ENCODE results near the gene TOMM34. TPM values are rescaled to one million over a fixed set of nuclear protein-coding genes. Genes with fewer than 3 reads are reported as not detected.

The TOMM34 gene
- total and polyA plus RNA-seq, 4 donors = 4.4 to 12.1 (median 7.8) TPM

GRCh38 chr20:44948513-44948912 lies 11.7 kb downstream of the TOMM34 start (continued):
- TF ChIP-seq, protein P1, sequence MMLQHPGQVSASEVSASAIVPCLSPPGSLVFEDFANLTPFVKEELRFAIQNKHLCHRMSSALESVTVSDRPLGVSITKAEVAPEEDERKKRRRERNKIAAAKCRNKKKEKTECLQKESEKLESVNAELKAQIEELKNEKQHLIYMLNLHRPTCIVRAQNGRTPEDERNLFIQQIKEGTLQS (IDR thresholded peaks at IDR 0.05) = no peak
- no peak for TF ChIP-seq RXRA (IDR thresholded peaks at IDR 0.05)
- TF ChIP-seq EGR1 (IDR thresholded peaks at IDR 0.05; ENCODE audit: low read depth in 2 of 2) = no peak

- Histone ChIP-seq H3K9me3 (ENCODE audit: control insufficient read depth in 4 of 4, low read length in 3 of 4) (no peaks in the 10 kb centered on the region), H3K27me3 (ENCODE audit: control insufficient read depth in 4 of 4, insufficient read depth in 4 of 4, low read length in 3 of 4) (no peaks in the 10 kb centered on the region), H3K9ac (ENCODE audit: low read depth in 1 of 2, low read length in 2 of 2) (no peak overlapping the region), H3K4me1 (ENCODE audit: control insufficient read depth in 4 of 4, insufficient read depth in 4 of 4, low read length in 3 of 4) (peaks cover 0 to 17% (median 9%) of the 10 kb centered on the region in 4 donors), H3K4me3 (ENCODE audit: low read depth in 1 of 3, low read length in 3 of 3) (no peak overlapping the region), H3K27ac (ENCODE audit: low read depth in 1 of 2, low read length in 2 of 2) (no peak overlapping the region), H3K36me3 (ENCODE audit: control insufficient read depth in 4 of 4, insufficient read depth in 3 of 4, low read depth in 1 of 4, low read length in 3 of 4) (peaks cover 3 to 39% (median 34%) of the 10 kb centered on the region in 4 donors)
- WGBS = 98% methylated on average over 5 of the region's 5 CpGs
- TF ChIP-seq RAD21 (IDR thresholded peaks at IDR 0.05) (no peak), FOXA2 (IDR thresholded peaks at IDR 0.05) (no peak), HNF4A (conservative IDR thresholded peaks at IDR 0.05) (no peak), REST (IDR thresholded peaks at IDR 0.05) (no peak), HNF4G (IDR thresholded peaks at IDR 0.05) (no peak), NR2F2 (IDR thresholded peaks at IDR 0.05) (no peak), SP1 (IDR thresholded peaks at IDR 0.05) (no peak), GABPA (IDR thresholded peaks at IDR 0.05 in 1 of 2, conservative IDR thresholded peaks at IDR 0.05 in 1 of 2) (no peak), EGR1 (IDR thresholded peaks at IDR 0.05; ENCODE audit: low read depth in 2 of 2) (no peak), RXRA (IDR thresholded peaks at IDR 0.05) (no peak), TAF1 (conservative IDR thresholded peaks at IDR 0.05) (no peak), FOXA1 (IDR thresholded peaks at IDR 0.05) (no peak), JUND (IDR thresholded peaks at IDR 0.05) (no peak), YY1 (IDR thresholded peaks at IDR 0.05) (no peak)
- TF ChIP-seq, protein P2, sequence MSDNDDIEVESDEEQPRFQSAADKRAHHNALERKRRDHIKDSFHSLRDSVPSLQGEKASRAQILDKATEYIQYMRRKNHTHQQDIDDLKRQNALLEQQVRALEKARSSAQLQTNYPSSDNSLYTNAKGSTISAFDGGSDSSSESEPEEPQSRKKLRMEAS (IDR thresholded peaks at IDR 0.05) = no peak
- TF ChIP-seq, protein P1 (IDR thresholded peaks at IDR 0.05) = no peak
- TF ChIP-seq, protein P3, sequence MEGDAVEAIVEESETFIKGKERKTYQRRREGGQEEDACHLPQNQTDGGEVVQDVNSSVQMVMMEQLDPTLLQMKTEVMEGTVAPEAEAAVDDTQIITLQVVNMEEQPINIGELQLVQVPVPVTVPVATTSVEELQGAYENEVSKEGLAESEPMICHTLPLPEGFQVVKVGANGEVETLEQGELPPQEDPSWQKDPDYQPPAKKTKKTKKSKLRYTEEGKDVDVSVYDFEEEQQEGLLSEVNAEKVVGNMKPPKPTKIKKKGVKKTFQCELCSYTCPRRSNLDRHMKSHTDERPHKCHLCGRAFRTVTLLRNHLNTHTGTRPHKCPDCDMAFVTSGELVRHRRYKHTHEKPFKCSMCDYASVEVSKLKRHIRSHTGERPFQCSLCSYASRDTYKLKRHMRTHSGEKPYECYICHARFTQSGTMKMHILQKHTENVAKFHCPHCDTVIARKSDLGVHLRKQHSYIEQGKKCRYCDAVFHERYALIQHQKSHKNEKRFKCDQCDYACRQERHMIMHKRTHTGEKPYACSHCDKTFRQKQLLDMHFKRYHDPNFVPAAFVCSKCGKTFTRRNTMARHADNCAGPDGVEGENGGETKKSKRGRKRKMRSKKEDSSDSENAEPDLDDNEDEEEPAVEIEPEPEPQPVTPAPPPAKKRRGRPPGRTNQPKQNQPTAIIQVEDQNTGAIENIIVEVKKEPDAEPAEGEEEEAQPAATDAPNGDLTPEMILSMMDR (IDR thresholded peaks at IDR 0.05; ENCODE audit: low read depth, low read length, missing input control) = no peak
- TF ChIP-seq, protein P4, sequence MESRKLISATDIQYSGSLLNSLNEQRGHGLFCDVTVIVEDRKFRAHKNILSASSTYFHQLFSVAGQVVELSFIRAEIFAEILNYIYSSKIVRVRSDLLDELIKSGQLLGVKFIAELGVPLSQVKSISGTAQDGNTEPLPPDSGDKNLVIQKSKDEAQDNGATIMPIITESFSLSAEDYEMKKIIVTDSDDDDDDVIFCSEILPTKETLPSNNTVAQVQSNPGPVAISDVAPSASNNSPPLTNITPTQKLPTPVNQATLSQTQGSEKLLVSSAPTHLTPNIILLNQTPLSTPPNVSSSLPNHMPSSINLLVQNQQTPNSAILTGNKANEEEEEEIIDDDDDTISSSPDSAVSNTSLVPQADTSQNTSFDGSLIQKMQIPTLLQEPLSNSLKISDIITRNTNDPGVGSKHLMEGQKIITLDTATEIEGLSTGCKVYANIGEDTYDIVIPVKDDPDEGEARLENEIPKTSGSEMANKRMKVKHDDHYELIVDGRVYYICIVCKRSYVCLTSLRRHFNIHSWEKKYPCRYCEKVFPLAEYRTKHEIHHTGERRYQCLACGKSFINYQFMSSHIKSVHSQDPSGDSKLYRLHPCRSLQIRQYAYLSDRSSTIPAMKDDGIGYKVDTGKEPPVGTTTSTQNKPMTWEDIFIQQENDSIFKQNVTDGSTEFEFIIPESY (IDR thresholded peaks at IDR 0.05) = no peak
- DNase-seq (ENCODE audit: low spot score) = no peak
These were observed 12.1 kb downstream of the TOMM34 start for GRCh38 chr20:44948107-44948506.
